ENCODE data around the gene CEP162. TPM values are rescaled to one million over a fixed set of nuclear protein-coding genes. Genes with fewer than 3 reads are reported as not detected.
"Not testable (repeated sequence)": the region's sequence is repeated elsewhere in the genome, so short reads cannot be mapped to it uniquely, and the experiment has no call there.

Gene CEP162
- total RNA-seq, 1 experiment from 2014 or later = 1.3 TPM

GRCh38 chr6:84089552-84089951 is 137.9 kb downstream of the CEP162 start:
- DNase-seq (ENCODE audit: low spot score) = no peak

DNA sequence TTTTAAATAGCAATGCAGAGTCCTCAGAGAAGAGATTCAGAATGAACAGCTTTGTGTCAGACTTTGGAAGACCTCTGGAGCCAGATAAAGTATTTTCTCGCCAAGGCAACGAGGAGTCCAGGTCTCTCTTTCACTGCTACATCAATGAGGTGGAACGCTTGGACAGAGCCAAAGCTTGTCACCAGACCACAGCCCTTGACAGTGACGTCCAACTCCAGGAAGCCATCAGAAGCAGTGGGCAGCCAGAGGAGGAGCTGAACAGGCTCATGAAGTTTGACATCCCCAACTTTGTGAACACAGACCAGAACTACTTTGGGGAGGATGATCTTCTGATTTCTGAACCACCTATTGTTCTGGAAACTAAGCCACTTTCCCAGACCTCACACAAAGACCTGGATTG is 138.4 kb downstream of the CEP162 start:
- DNase-seq (ENCODE audit: low spot score) = no peak

DNA sequence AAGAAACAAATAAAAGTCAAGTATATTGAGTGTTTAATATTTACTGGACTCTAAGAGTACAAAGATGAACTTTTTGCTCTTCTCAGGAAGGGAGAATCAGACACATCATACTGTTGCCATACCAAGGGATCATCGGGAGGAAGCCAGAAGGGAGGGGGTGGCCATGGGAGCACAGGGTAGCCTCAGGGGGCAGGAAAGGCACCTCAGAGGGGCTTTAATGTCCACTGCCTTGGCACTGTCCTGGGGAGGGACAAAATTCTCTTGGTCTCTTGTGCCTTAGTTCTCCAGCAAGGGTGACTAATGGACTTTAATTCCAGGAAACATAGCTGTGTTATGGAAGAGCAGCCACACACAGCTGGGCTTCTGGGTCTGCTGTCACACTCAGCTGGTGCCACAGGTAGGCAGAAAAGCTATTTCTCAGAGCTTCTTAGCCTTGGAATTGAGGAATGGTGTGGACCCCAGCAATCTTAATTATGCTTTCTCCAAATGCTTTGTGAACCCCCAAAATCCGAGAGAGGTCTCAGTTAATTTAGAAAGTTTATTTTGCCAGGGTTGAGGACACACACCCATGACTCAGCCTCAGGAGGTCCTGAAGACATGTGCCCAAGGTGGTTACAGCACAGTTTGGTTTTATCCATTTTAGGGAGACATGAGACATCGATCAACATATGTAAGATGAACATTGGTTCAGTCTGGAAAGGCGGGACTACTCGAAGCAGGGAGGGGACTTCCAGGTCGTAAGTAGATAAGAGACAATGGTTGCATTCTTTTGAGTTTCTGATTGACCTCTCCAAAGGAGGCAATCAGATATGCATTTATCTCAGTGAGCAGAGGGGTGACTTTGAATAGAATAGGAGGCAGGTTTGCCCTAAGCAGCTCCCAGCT is 140.7 kb downstream of the CEP162 start:
- no peak for DNase-seq (ENCODE audit: low spot score)

GRCh38 chr6:84086056-84086455 is 141.4 kb downstream of the CEP162 start:
- DNase-seq (ENCODE audit: low spot score) = no peak

DNA sequence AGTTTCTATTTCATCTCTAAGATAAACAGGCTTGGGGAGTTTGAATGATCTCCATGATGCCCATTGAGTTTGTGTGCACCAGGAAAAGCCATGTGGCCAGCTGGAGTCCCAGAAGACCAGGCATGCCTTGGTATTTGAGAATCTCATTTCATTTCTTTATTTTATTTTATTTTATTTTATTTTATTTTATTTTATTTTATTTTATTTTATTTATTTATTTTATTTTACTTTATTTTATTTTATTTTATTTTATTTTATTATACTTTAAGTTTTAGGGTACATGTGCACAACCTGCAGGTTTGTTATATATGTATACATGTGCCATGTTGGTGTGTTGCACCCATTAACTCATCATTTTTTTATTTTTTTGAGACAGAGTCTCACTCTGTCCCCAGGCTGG is 142.7 kb downstream of the CEP162 start:
- not testable (repeated sequence) for DNase-seq (ENCODE audit: low spot score)

- no peak for DNase-seq (ENCODE audit: low spot score)
Measured at GRCh38 chr6:84082689-84083265, 144.7 kb downstream of the CEP162 start.

DNA sequence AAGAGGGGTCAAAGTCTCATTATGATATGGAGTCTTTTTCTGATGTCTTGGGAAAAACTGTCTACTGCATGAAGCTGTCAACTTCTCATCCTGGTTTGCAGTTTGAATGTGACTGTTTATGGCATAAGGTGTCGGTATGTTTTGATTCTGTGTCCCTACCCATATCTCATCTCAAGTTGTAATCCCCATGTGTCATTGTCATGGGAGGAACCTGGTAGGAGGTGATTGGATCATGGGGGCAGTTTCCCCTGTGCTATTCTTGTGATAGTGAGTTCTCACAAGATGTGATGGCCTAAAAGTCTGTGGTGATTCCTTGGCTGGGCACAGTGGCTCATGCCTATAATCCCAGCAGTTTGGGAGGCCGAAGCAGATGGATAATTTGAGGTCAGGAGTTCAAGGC is 146.2 kb downstream of the CEP162 start:
- DNase-seq (ENCODE audit: low spot score) = no peak

DNA sequence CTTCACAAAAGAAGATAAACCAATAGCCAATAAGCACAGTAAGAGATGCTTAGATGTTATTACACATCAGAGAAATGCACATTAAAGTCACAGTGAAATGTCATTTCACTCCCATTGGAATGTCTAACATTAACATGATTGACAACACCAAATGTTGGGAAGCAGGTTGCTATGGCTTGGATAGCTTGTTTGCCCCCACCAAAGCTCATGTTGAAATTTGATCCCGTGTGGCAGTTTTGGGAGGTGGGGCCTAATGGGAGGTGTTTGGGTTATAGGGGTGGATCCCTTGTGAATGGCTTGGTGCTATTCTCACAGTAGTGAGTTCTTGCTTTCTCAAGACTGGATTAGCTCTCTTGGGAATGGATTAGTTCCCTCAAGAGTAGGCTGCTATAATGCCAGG is 149.1 kb downstream of the CEP162 start:
- no peak for DNase-seq (ENCODE audit: low spot score)

GRCh38 chr6:84077645-84078044 is 149.8 kb downstream of the CEP162 start:
- DNase-seq (ENCODE audit: low spot score) = no peak

DNA sequence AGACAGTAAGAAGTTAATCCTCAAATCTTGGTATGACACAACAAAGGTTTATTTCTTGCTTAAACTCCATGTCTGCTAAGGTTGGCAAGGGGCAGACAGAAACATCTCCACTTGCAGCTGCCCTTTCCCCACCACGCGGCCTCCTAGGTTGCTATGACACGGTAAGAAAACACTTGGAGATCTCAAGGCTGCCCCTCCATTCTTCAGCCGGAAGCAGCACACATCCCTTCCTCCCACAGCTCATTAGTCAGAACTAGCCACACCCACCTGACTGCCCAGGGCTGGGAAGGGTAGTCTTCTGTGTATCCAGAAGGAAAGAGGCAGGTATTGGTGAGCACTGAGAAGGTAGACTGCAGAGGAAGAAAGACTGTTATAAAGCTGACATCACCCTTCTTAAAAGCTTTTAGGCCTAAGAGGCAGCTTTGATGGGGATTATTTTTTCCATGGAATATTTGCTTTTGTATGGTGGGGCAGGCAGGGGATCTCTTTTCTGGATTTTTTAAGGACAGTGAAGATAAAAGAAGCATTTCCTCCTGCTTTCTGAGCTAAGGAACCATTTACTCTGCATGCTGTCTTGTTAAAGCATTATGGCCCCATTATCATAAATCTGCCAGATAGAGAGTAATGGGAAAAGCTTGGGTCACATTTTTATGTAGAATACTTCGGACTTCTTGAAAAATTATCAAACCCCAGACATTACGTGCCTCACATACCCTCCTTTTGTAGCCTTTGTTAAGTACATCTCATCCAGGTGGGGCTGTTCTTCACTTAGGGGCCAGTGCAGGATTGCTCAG is 152.3 kb downstream of the CEP162 start:
- peak; percentile 12 for DNase-seq (ENCODE audit: low spot score)

Other genes with a start within 250 kb of the CEP162 start
- gene MRAP2, start 193.9 kb downstream of the CEP162 start, total RNA-seq (2014; rRNA removed; shearing (Covaris generic)) = 7.6 and 10.5 TPM in 2 replicates